ENCODE measurements around the gene SLC26A1. TPM values are rescaled to one million over a fixed set of nuclear protein-coding genes. Genes with fewer than 3 reads are reported as not detected.

The SLC26A1 gene
- total RNA-seq, 1 experiment from 2014 or later = 1.8 TPM

DNA sequence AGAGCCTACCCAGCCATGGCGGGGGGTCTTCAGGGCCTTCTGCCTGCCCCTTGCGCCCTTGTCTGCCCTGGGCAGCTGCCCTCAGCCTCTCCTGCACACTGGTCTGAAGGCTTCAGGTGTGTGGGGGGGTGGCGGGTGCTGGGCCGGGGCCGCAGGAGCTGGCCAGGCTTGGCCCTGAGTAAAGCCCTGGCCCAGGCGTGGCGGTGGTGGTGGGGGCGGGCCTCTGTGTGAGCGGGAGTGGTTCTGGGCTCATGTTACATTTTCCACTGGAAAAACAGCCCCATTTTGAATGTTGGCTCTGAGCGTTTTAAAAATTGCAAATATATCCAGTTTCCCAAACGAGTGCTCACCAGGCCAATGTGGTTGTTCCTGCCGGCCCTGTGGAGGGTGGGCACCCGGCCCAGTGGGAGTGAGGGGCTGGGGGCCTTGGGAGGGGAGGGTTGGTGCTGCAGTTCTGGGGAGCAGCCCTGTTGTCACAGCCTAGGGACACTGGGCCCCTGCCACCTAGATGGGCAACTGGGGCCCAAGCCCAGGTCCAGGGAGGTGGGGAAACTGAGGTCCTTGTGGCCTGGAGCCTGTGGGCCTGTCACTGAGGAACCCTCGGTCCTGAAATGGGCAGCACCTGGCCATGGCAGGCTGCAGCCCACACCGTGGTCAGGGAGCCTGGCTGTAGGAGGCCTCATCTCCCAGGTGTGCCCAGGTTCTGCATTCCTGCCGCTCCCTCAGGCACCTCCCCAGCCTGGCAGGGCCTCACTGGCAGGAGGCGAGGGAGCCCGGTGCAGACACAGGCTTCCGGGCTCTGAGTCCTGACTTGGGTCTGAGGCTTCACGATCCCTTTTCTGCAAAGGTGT is 46.5 kb upstream of the SLC26A1 start:
- Histone ChIP-seq H3K4me1 (ENCODE audit: control insufficient read depth, insufficient read depth, low read length) (peaks cover 70% of the 10 kb centered on the region), H3K27ac (ENCODE audit: low read length) (peak overlapping the region; percentile 61; the same call in 1 of the 2 replicates), H3K4me3 (ENCODE audit: low read depth in 2 of 2, low read length in 2 of 2) (no peak overlapping the region), H3K9me3 (ENCODE audit: control insufficient read depth, insufficient read depth, low read depth, low read length) (no peaks in the 10 kb centered on the region), H3K27me3 (ENCODE audit: control insufficient read depth, insufficient read depth, low read length) (no peaks in the 10 kb centered on the region), H3K36me3 (ENCODE audit: control insufficient read depth, insufficient read depth, low read length) (no peaks in the 10 kb centered on the region)
- intact Hi-C loops (cut with micrococcal nuclease; ENCODE audit: unreplicated experiment) (no loop called here), in situ Hi-C loops (cut with HindIII; ENCODE audit: low pct_unique_long_range_greater_than_20kb, low sequenced_read_pairs) (no loop called here)
- ATAC-seq (peak; percentile 32; the same call in 1 of the 2 replicates), DNase-seq (ENCODE audit: low read depth, low spot score) (no peak)
- POLR2A ChIA-PET = no interaction called here
- CTCF ChIA-PET = no interaction called here
- no TSS peak for BruUV-seq (replicated peaks)
- TF ChIP-seq REST (IDR thresholded peaks at IDR 0.05; ENCODE audit: insufficient read depth in 1 of 2, low read depth in 2 of 2, low read length in 1 of 2) (no peak), SIN3A (IDR thresholded peaks at IDR 0.05; ENCODE audit: borderline replicate concordance, insufficient read depth, low read depth, low read length) (no peak), CTCF (IDR thresholded peaks at IDR 0.05) (no peak), POLR2AphosphoS5 (IDR thresholded peaks at IDR 0.05; ENCODE audit: low read depth, low read length) (no peak), TCF7L2 (IDR thresholded peaks at IDR 0.05; ENCODE audit: low read depth, low read length) (no peak)

GRCh38 chr4:1038948-1039492 is 45.8 kb upstream of the SLC26A1 start:
- no peak for DNase-seq (ENCODE audit: low read depth, low spot score)

More at GRCh38 chr4:1038948-1039492, 45.8 kb upstream of the SLC26A1 start:
- no peaks in the 10 kb centered on the region for H3K36me3 ChIP-seq (ENCODE audit: control insufficient read depth, insufficient read depth, low read length)
- no peaks in the 10 kb centered on the region for H3K27me3 ChIP-seq (ENCODE audit: control insufficient read depth, insufficient read depth, low read length)
- ChIA-PET CTCF (no interaction called here), POLR2A (no interaction called here)
- TF ChIP-seq REST (IDR thresholded peaks at IDR 0.05; ENCODE audit: insufficient read depth in 1 of 2, low read depth in 2 of 2, low read length in 1 of 2) = no peak
- TF ChIP-seq SIN3A (IDR thresholded peaks at IDR 0.05; ENCODE audit: borderline replicate concordance, insufficient read depth, low read depth, low read length) = no peak
- no peak for TF ChIP-seq CTCF (IDR thresholded peaks at IDR 0.05)
- H3K9me3 ChIP-seq (ENCODE audit: control insufficient read depth, insufficient read depth, low read depth, low read length) = no peaks in the 10 kb centered on the region
- in situ Hi-C loops (cut with HindIII; ENCODE audit: low pct_unique_long_range_greater_than_20kb, low sequenced_read_pairs) = no loop called here
- BruUV-seq (replicated peaks) = no TSS peak
- intact Hi-C loops (cut with micrococcal nuclease; ENCODE audit: unreplicated experiment) = no loop called here
- H3K27ac ChIP-seq (ENCODE audit: low read length) = peak overlapping the region; percentile 61
- no peak overlapping the region for H3K4me3 ChIP-seq (ENCODE audit: low read depth in 2 of 2, low read length in 2 of 2)
- peaks cover 63% of the 10 kb centered on the region for H3K4me1 ChIP-seq (ENCODE audit: control insufficient read depth, insufficient read depth, low read length)
- no peak for ATAC-seq

Measured in Panc1 (cell line).